ENCODE data around the gene FNDC10. TPM values are rescaled to one million over a fixed set of nuclear protein-coding genes. Genes with fewer than 3 reads are reported as not detected.

FNDC10 gene
- polyA plus RNA-seq, 4 donors: 0.54 to 2.9 (median 1.5) TPM

GRCh38 chr1:1594602-1595260, 5.2 kb downstream of the FNDC10 start:
- Histone ChIP-seq H3K27ac (ENCODE audit: low read depth in 1 of 3, low read length in 2 of 3) (no peak overlapping the region), H3K4me1 (ENCODE audit: control insufficient read depth in 3 of 3, insufficient read depth in 2 of 3, low read depth in 1 of 3, low read length in 2 of 3) (peaks cover 0 to 5% (median 0%) of the 10 kb centered on the region in 3 donors), H3K27me3 (ENCODE audit: control insufficient read depth in 3 of 3, insufficient read depth in 3 of 3, low read length in 3 of 3) (peaks cover 3 to 42% (median 6%) of the 10 kb centered on the region in 3 donors), H3K9me3 (ENCODE audit: control insufficient read depth in 2 of 2, insufficient read depth in 1 of 2, low read depth in 1 of 2, low read length in 1 of 2) (no peaks in the 10 kb centered on the region), H3K36me3 (ENCODE audit: control insufficient read depth in 3 of 3, insufficient read depth in 2 of 3, low read depth in 1 of 3, low read length in 3 of 3) (no peaks in the 10 kb centered on the region), H3K4me3 (ENCODE audit: low read depth in 1 of 3, low read length in 3 of 3) (no peak overlapping the region)
- FAIRE-seq (no peak), DNase-seq (peak in 1 of 2 donors; percentile 17)
- 36 to 58% (median 48%) methylated on average over 10 of the region's 10 CpGs for WGBS, 3 donors

GRCh38 chr1:1593834-1594601, 5.9 kb downstream of the FNDC10 start:
- DNase-seq (peak in 1 of 2 donors; percentile 1), FAIRE-seq (no peak)
- Histone ChIP-seq H3K4me1 (ENCODE audit: control insufficient read depth in 3 of 3, insufficient read depth in 2 of 3, low read depth in 1 of 3, low read length in 2 of 3) (peaks cover 0 to 5% (median 0%) of the 10 kb centered on the region in 3 donors), H3K9me3 (ENCODE audit: control insufficient read depth in 2 of 2, insufficient read depth in 1 of 2, low read depth in 1 of 2, low read length in 1 of 2) (no peaks in the 10 kb centered on the region), H3K36me3 (ENCODE audit: control insufficient read depth in 3 of 3, insufficient read depth in 2 of 3, low read depth in 1 of 3, low read length in 3 of 3) (no peaks in the 10 kb centered on the region), H3K4me3 (ENCODE audit: low read depth in 1 of 3, low read length in 3 of 3) (no peak overlapping the region), H3K27ac (ENCODE audit: low read depth in 1 of 3, low read length in 2 of 3) (no peak overlapping the region), H3K27me3 (ENCODE audit: control insufficient read depth in 3 of 3, insufficient read depth in 3 of 3, low read length in 3 of 3) (peaks cover 3 to 39% (median 6%) of the 10 kb centered on the region in 3 donors)
- WGBS, 3 donors: 80 to 86% (median 85%) methylated on average over 22 to 24 of the region's 24 CpGs

- Histone ChIP-seq H3K27ac (ENCODE audit: low read depth in 1 of 3, low read length in 2 of 3) (no peak overlapping the region), H3K9me3 (ENCODE audit: control insufficient read depth in 2 of 2, insufficient read depth in 1 of 2, low read depth in 1 of 2, low read length in 1 of 2) (no peaks in the 10 kb centered on the region), H3K4me3 (ENCODE audit: low read depth in 1 of 3, low read length in 3 of 3) (no peak overlapping the region), H3K36me3 (ENCODE audit: control insufficient read depth in 3 of 3, insufficient read depth in 2 of 3, low read depth in 1 of 3, low read length in 3 of 3) (no peaks in the 10 kb centered on the region), H3K4me1 (ENCODE audit: control insufficient read depth in 3 of 3, insufficient read depth in 2 of 3, low read depth in 1 of 3, low read length in 2 of 3) (no peaks in the 10 kb centered on the region), H3K27me3 (ENCODE audit: control insufficient read depth in 3 of 3, insufficient read depth in 3 of 3, low read length in 3 of 3) (peaks cover 0 to 14% (median 0%) of the 10 kb centered on the region in 3 donors)
- DNase-seq (no peak), FAIRE-seq (no peak)
- 85 to 87% (median 86%) methylated on average over 13 of the region's 13 CpGs for WGBS, 3 donors
Measured at GRCh38 chr1:1591452-1591851, 8.5 kb downstream of the FNDC10 start.

- 84 to 86% (median 84%) methylated on average over 23 of the region's 23 CpGs for WGBS, 3 donors
- FAIRE-seq (no peak), DNase-seq (no peak)
- no peaks in the 10 kb centered on the region for H3K9me3 ChIP-seq (ENCODE audit: control insufficient read depth in 2 of 2, insufficient read depth in 1 of 2, low read depth in 1 of 2, low read length in 1 of 2)
- H3K4me3 ChIP-seq (ENCODE audit: low read depth in 1 of 3, low read length in 3 of 3): no peak overlapping the region
- no peaks in the 10 kb centered on the region for H3K36me3 ChIP-seq (ENCODE audit: control insufficient read depth in 3 of 3, insufficient read depth in 2 of 3, low read depth in 1 of 3, low read length in 3 of 3)
- no peaks in the 10 kb centered on the region for H3K4me1 ChIP-seq (ENCODE audit: control insufficient read depth in 3 of 3, insufficient read depth in 2 of 3, low read depth in 1 of 3, low read length in 2 of 3)
- H3K27ac ChIP-seq (ENCODE audit: low read depth in 1 of 3, low read length in 2 of 3): no peak overlapping the region
- peaks cover 0 to 34% (median 0%) of the 10 kb centered on the region in 3 donors for H3K27me3 ChIP-seq (ENCODE audit: control insufficient read depth in 3 of 3, insufficient read depth in 3 of 3, low read length in 3 of 3)
Measured at GRCh38 chr1:1583347-1584010, 16.5 kb downstream of the FNDC10 start.

GRCh38 chr1:1582585-1583346, 17.2 kb downstream of the FNDC10 start:
- Histone ChIP-seq H3K9me3 (ENCODE audit: control insufficient read depth in 2 of 2, insufficient read depth in 1 of 2, low read depth in 1 of 2, low read length in 1 of 2) (no peaks in the 10 kb centered on the region), H3K4me1 (ENCODE audit: control insufficient read depth in 3 of 3, insufficient read depth in 2 of 3, low read depth in 1 of 3, low read length in 2 of 3) (peaks cover 0 to 3% (median 0%) of the 10 kb centered on the region in 3 donors), H3K36me3 (ENCODE audit: control insufficient read depth in 3 of 3, insufficient read depth in 2 of 3, low read depth in 1 of 3, low read length in 3 of 3) (no peaks in the 10 kb centered on the region), H3K4me3 (ENCODE audit: low read depth in 1 of 3, low read length in 3 of 3) (no peak overlapping the region), H3K27ac (ENCODE audit: low read depth in 1 of 3, low read length in 2 of 3) (no peak overlapping the region), H3K27me3 (ENCODE audit: control insufficient read depth in 3 of 3, insufficient read depth in 3 of 3, low read length in 3 of 3) (peaks cover 0 to 34% (median 0%) of the 10 kb centered on the region in 3 donors)
- no peak for FAIRE-seq
- no peak for DNase-seq
- 74 to 84% (median 80%) methylated on average over 9 of the region's 9 CpGs for WGBS, 3 donors

DNA sequence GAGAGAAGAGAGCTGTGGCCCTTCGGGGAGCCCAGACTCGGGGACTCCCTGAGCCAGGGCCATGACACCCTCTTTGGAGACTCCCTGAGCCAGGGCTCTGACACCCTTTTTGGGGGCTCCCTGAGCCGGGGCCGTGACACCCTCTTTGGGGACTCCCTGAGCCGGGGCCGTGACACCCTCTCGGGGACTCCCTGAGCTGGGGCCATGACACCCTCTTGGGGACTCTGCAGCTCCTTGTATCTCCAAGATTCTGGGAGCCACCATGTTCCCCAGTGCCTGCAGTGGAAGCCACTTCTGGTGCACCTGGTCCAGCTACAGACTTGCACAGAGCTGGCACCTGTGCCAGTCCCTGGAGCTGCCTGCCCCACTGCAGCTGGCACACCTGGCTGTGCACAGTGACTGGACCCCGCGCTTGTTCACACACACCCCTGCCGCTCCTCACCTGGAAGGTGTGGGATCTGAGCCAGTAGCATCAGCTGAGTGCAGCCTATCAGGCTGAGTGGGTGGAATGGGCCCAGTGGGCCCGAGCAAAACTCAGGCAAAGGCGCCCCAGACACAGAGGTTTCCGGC, 21.5 kb downstream of the FNDC10 start:
- no peak for FAIRE-seq

GRCh38 chr1:1577367-1578011, 22.4 kb downstream of the FNDC10 start:
- WGBS, 3 donors: 12 to 38% (median 17%) methylated on average over 10 of the region's 10 CpGs
- Histone ChIP-seq H3K4me3 (ENCODE audit: low read depth in 1 of 3, low read length in 3 of 3) (no peak overlapping the region), H3K4me1 (ENCODE audit: control insufficient read depth in 3 of 3, insufficient read depth in 2 of 3, low read depth in 1 of 3, low read length in 2 of 3) (peaks cover 4 to 26% (median 6%) of the 10 kb centered on the region in 3 donors), H3K27ac (ENCODE audit: low read depth in 1 of 3, low read length in 2 of 3) (peak overlapping the region; percentile 33 to 63 (median 52)), H3K36me3 (ENCODE audit: control insufficient read depth in 3 of 3, insufficient read depth in 2 of 3, low read depth in 1 of 3, low read length in 3 of 3) (peaks cover 0 to 9% (median 0%) of the 10 kb centered on the region in 3 donors), H3K27me3 (ENCODE audit: control insufficient read depth in 3 of 3, insufficient read depth in 3 of 3, low read length in 3 of 3) (peaks cover 0 to 14% (median 0%) of the 10 kb centered on the region in 3 donors), H3K9me3 (ENCODE audit: control insufficient read depth in 2 of 2, insufficient read depth in 1 of 2, low read depth in 1 of 2, low read length in 1 of 2) (no peaks in the 10 kb centered on the region)
- no peak for FAIRE-seq
- DNase-seq: peak; percentile 80 to 90

More for the DNA sequence above, 21.5 kb downstream of the FNDC10 start:
- Histone ChIP-seq H3K4me1 (ENCODE audit: control insufficient read depth in 3 of 3, insufficient read depth in 2 of 3, low read depth in 1 of 3, low read length in 2 of 3) (peaks cover 0 to 22% (median 6%) of the 10 kb centered on the region in 3 donors), H3K27ac (ENCODE audit: low read depth in 1 of 3, low read length in 2 of 3) (no peak overlapping the region), H3K9me3 (ENCODE audit: control insufficient read depth in 2 of 2, insufficient read depth in 1 of 2, low read depth in 1 of 2, low read length in 1 of 2) (no peaks in the 10 kb centered on the region), H3K27me3 (ENCODE audit: control insufficient read depth in 3 of 3, insufficient read depth in 3 of 3, low read length in 3 of 3) (peaks cover 0 to 22% (median 0%) of the 10 kb centered on the region in 3 donors), H3K4me3 (ENCODE audit: low read depth in 1 of 3, low read length in 3 of 3) (no peak overlapping the region), H3K36me3 (ENCODE audit: control insufficient read depth in 3 of 3, insufficient read depth in 2 of 3, low read depth in 1 of 3, low read length in 3 of 3) (peaks cover 0 to under 1% (median 0%) of the 10 kb centered on the region in 3 donors)
- 51 to 82% (median 61%) methylated on average over 13 of the region's 13 CpGs for WGBS, 3 donors
- no peak for DNase-seq

Data from small intestine (tissue), 7 donors.